PFSK-1 (cell line): Measurements from ENCODE around the gene STK24.

ENCODE experiments used
- FOXP2 ChIP-seq: optimal IDR thresholded peaks from 2 replicates; pipeline ENCODE3; 2011; ENCODE audit warnings: borderline replicate concordance, control low read depth, inconsistent platforms; ENCODE audit not compliant: insufficient read depth; ENCODE audit errors: extremely low read length, extremely low read depth
- POLR2AphosphoS5 ChIP-seq: IDR thresholded peaks from 2 replicates; pipeline ENCODE4 v1.6.1; 2012; ENCODE audit warnings: low read depth, mild to moderate bottlenecking, control low read depth, low read length, moderate library complexity
- REST ChIP-seq, 2 experiments: IDR thresholded peaks; 2 replicates each; pipeline versions ENCODE4 v1.6.1 to v1.8.0; 2011 to 2012; ENCODE audit warnings: low read depth in 2 of 2, low read length in 2 of 2, control low read depth in 1 of 2, inconsistent platforms in 1 of 2, mild to moderate bottlenecking in 1 of 2, moderate library complexity in 1 of 2; ENCODE audit not compliant: insufficient read depth in 1 of 2
- SIN3A ChIP-seq: IDR thresholded peaks from 2 replicates; pipeline ENCODE4 v1.6.1; 2012; ENCODE audit warnings: mild to moderate bottlenecking, low read length, moderate library complexity, borderline replicate concordance; ENCODE audit not compliant: insufficient read depth
- TAF1 ChIP-seq: IDR thresholded peaks from 2 replicates; pipeline ENCODE4 v1.6.1; 2012; ENCODE audit warnings: low read length, control low read depth, borderline replicate concordance; ENCODE audit not compliant: insufficient read depth

Gene STK24

GRCh38 chr13:98490866-98491265, 86.0 kb downstream of the STK24 start:
- TF ChIP-seq SIN3A (no peak), FOXP2 (no peak), TAF1 (no peak), POLR2AphosphoS5 (no peak), REST (IDR thresholded peaks at IDR 0.05; ENCODE audit: insufficient read depth in 1 of 2, low read depth in 2 of 2, low read length in 2 of 2) (no peak)

- TF ChIP-seq TAF1 (no peak), FOXP2 (no peak), REST (IDR thresholded peaks at IDR 0.05; ENCODE audit: insufficient read depth in 1 of 2, low read depth in 2 of 2, low read length in 2 of 2) (no peak), SIN3A (no peak), POLR2AphosphoS5 (no peak)
Observed at GRCh38 chr13:98490195-98490836, 86.6 kb downstream of the STK24 start.

GRCh38 chr13:98489446-98490194, 87.3 kb downstream of the STK24 start:
- TF ChIP-seq FOXP2 (no peak), SIN3A (no peak), TAF1 (no peak), REST (IDR thresholded peaks at IDR 0.05; ENCODE audit: insufficient read depth in 1 of 2, low read depth in 2 of 2, low read length in 2 of 2) (no peak)

GRCh38 chr13:98488736-98489135, 88.2 kb downstream of the STK24 start:
- TF ChIP-seq TAF1: no peak

- TF ChIP-seq REST (IDR thresholded peaks at IDR 0.05; ENCODE audit: insufficient read depth in 1 of 2, low read depth in 2 of 2, low read length in 2 of 2) (no peak), TAF1 (no peak), FOXP2 (no peak), SIN3A (no peak), POLR2AphosphoS5 (no peak)
Observed at GRCh38 chr13:98487522-98487921, 89.4 kb downstream of the STK24 start.
